Measurements from ENCODE around the gene TMTC4. TPM values are rescaled to one million over a fixed set of nuclear protein-coding genes. Genes with fewer than 3 reads are reported as not detected.

TMTC4 gene
- total and polyA plus RNA-seq, 2 of the 4 experiments (the other 2 are of a cell fraction), result 8.4 to 14.3 TPM

DNA sequence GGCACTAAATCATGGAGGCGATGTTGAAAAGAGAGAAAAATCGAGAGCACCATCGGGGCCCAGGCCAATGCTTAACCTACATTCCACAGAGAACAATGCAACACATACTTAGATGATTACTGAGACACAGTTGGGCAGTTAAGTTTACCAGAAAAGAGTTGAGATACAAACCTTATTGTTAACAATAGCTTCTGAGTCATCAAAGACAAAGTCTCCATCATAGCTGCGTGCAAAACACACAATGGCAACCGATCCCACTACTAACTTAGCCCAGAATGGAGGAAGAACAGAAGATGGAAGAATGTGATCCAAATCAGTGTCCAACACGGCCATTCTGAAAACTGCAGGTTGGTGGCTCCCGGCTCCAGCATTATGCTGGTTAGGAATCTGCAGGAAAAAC is 6.2 kb downstream of the TMTC4 start:
- H3K9ac ChIP-seq (ENCODE audit: low read depth, low read length), result no peak overlapping the region
- no peak overlapping the region for H3K4me3 ChIP-seq (ENCODE audit: insufficient read depth, low read depth, low read length)
- in situ Hi-C loops (cut with MboI; ENCODE audit: low sequenced_read_pairs), result no loop called here
- no peak overlapping the region for H3K18ac ChIP-seq (ENCODE audit: low read depth, low read length)
- POLR2A ChIA-PET (ENCODE audit: unreplicated experiment), result no interaction called here
- H3K9me3 ChIP-seq (ENCODE audit: control insufficient read depth, insufficient read depth, low read length), result no peaks in the 10 kb centered on the region
- ATAC-seq (ENCODE audit: low read depth), result no peak
- peaks cover 30% of the 10 kb centered on the region for H3K36me3 ChIP-seq (ENCODE audit: control insufficient read depth, insufficient read depth, low read length)
- dilution Hi-C loops (cut with HindIII; ENCODE audit: low sequenced_read_pairs, unreplicated experiment), result no loop called here
- H2BK5ac ChIP-seq (ENCODE audit: low read depth, low read length, poor library complexity, severe bottlenecking), result no peak overlapping the region
- H3K79me1 ChIP-seq (ENCODE audit: low read depth in 1 of 2, low read length in 2 of 2), result peaks cover 6 to 15% of the 10 kb centered on the region in 2 experiments
- peaks cover 3% of the 10 kb centered on the region; the same call in 1 of the 2 replicates for H3K9me1 ChIP-seq (ENCODE audit: insufficient read depth, low read length)
- intact Hi-C loops (cut with micrococcal nuclease), result no loop called here
- H3K27ac ChIP-seq (ENCODE audit: insufficient read depth, low read length), result no peak overlapping the region
- no peak overlapping the region for H4K91ac ChIP-seq (ENCODE audit: insufficient read depth, low read depth, low read length)
- H4K20me1 ChIP-seq (ENCODE audit: insufficient read depth, low read length), result peaks cover 1% of the 10 kb centered on the region; the same call in 1 of the 2 replicates
- H2BK15ac ChIP-seq (ENCODE audit: low read depth, low read length), result no peak overlapping the region
- H2AFZ ChIP-seq (replicated peaks; ENCODE audit: low read length, poor library complexity), result no peak overlapping the region
- peaks cover 9% of the 10 kb centered on the region; the same call in 1 of the 2 replicates for H3K4me1 ChIP-seq (ENCODE audit: control insufficient read depth, insufficient read depth, low read length)
- H3K27me3 ChIP-seq (ENCODE audit: control insufficient read depth, insufficient read depth, low read length), result no peaks in the 10 kb centered on the region
- no peak overlapping the region for H3K23ac ChIP-seq (ENCODE audit: low read depth, low read length)
- H3K4ac ChIP-seq (ENCODE audit: low read depth, low read length), result no peak overlapping the region
- no peak overlapping the region for H2BK120ac ChIP-seq (ENCODE audit: low read depth, low read length)
- WGBS, 2 experiments (ENCODE audit: extremely low coverage in 2 of 2, insufficient read length in 1 of 2), result no CpG with 5 or more reads among the region's 7 CpGs
- H3K4me2 ChIP-seq (ENCODE audit: low read depth, low read length), result no peak overlapping the region
- no peak overlapping the region for H3K14ac ChIP-seq (replicated peaks; ENCODE audit: low read depth, low read length)
- peak; percentile 17 for DNase-seq
- no peak overlapping the region for H2AK9ac ChIP-seq (replicated peaks; ENCODE audit: low read depth, low read length, poor library complexity)
- no peak overlapping the region for H3K56ac ChIP-seq (ENCODE audit: extremely low read depth, insufficient read depth, low read length)
- no peak overlapping the region for H2AK5ac ChIP-seq (ENCODE audit: low read depth, low read length)
- no peak for TF ChIP-seq SMC3 (IDR thresholded peaks at IDR 0.05; ENCODE audit: low read depth, low read length)
- no peak for TF ChIP-seq POLR2A (IDR thresholded peaks at IDR 0.05; ENCODE audit: low read depth, low read length)
- no peak for TF ChIP-seq RCOR1 (IDR thresholded peaks at IDR 0.05; ENCODE audit: insufficient replicate concordance, low read length)
- no peak for TF ChIP-seq BHLHE40 (IDR thresholded peaks at IDR 0.05; ENCODE audit: low read depth, low read length)
- TF ChIP-seq FOS (IDR thresholded peaks at IDR 0.05; ENCODE audit: low read depth, low read length), result no peak
- TF ChIP-seq MXI1 (IDR thresholded peaks at IDR 0.05; ENCODE audit: borderline replicate concordance, low read depth, low read length), result no peak
- TF ChIP-seq CEBPB (IDR thresholded peaks at IDR 0.05; ENCODE audit: low read depth, low read length), result no peak
- TF ChIP-seq MAFK (IDR thresholded peaks at IDR 0.05; ENCODE audit: low read depth, low read length), result no peak
- TF ChIP-seq CHD1 (IDR thresholded peaks at IDR 0.05; ENCODE audit: low read depth, low read length), result no peak
- no peak overlapping the region for H4K8ac ChIP-seq (ENCODE audit: low read depth in 2 of 2, low read length in 2 of 2)
- CTCF ChIA-PET, result no interaction called here
- H4K5ac ChIP-seq (ENCODE audit: low read depth, low read length), result no peak overlapping the region
- no peak overlapping the region for H2BK20ac ChIP-seq (ENCODE audit: low read depth, low read length)
- BruUV-seq (replicated peaks), result no TSS peak

Data from IMR-90 (cell line).